IPS DF 4.7 (cell line): ENCODE data around the gene GLB1L2.

Source experiments
- DNase-seq: peaks from one replicate; pipeline ENCODE4 v3.0.0-alpha.2; 2013; ENCODE audit warnings: low spot score; ENCODE audit errors: extremely low read depth

The GLB1L2 gene

GRCh38 chr11:134347441-134347840, 15.7 kb downstream of the GLB1L2 start:
- DNase-seq = no peak

GRCh38 chr11:134349109-134349801, 17.5 kb downstream of the GLB1L2 start:
- DNase-seq = no peak

- no peak for DNase-seq
These were observed 18.1 kb downstream of the GLB1L2 start for GRCh38 chr11:134349802-134350355.

- no peak for DNase-seq
These were observed 18.6 kb downstream of the GLB1L2 start for GRCh38 chr11:134350381-134350780.

GRCh38 chr11:134352111-134352510, 20.3 kb downstream of the GLB1L2 start:
- no peak for DNase-seq

- DNase-seq = no peak
These were observed 23.3 kb downstream of the GLB1L2 start for GRCh38 chr11:134355136-134355535.

- no peak for DNase-seq
These were observed 23.9 kb downstream of the GLB1L2 start for GRCh38 chr11:134355656-134356055.

- DNase-seq = no peak
These were observed 25.1 kb downstream of the GLB1L2 start for GRCh38 chr11:134356656-134357544.

- DNase-seq = no peak
These were observed 25.7 kb downstream of the GLB1L2 start for GRCh38 chr11:134357545-134357839.

GRCh38 chr11:134358165-134358855, 26.5 kb downstream of the GLB1L2 start:
- no peak for DNase-seq

GRCh38 chr11:134358856-134359490, 27.2 kb downstream of the GLB1L2 start:
- no peak for DNase-seq

- no peak for DNase-seq
These were observed 27.9 kb downstream of the GLB1L2 start for GRCh38 chr11:134359646-134360045.

- peak; percentile 84 for DNase-seq
These were observed 28.5 kb downstream of the GLB1L2 start for GRCh38 chr11:134360050-134360835.

GRCh38 chr11:134361661-134362060, 29.9 kb downstream of the GLB1L2 start:
- no peak for DNase-seq

GRCh38 chr11:134362192-134362901, 30.6 kb downstream of the GLB1L2 start:
- no peak for DNase-seq

- DNase-seq = no peak
These were observed 31.4 kb downstream of the GLB1L2 start for GRCh38 chr11:134363161-134363560.

- DNase-seq = no peak
These were observed 31.8 kb downstream of the GLB1L2 start for GRCh38 chr11:134363592-134363991.

- no peak for DNase-seq
These were observed 32.5 kb downstream of the GLB1L2 start for GRCh38 chr11:134364261-134364660.

- DNase-seq = no peak
These were observed 33.5 kb downstream of the GLB1L2 start for GRCh38 chr11:134365011-134365925.
